Ovary (tissue), 9 donors: ENCODE data around the gene HOXA11. TPM values are rescaled to one million over a fixed set of nuclear protein-coding genes. Genes with fewer than 3 reads are reported as not detected.

Experiments used
- DNase-seq, 5 donors: peaks; one replicate each; pipeline ENCODE4 v3.0.0-alpha.2; 2019 to 2020
- H3K27ac ChIP-seq, 2 donors: fragments of 200-600 bp; one replicate each; pipeline versions ENCODE4 v1.5.1 to v1.8.0; 2019 to 2022
- H3K27me3 ChIP-seq: fragments of 200-600 bp; one replicate; pipeline ENCODE4 v1.8.0; 2022
- H3K36me3 ChIP-seq: fragments of 200-600 bp; sonication (generic); one replicate; pipeline ENCODE4 v1.5.1; 2019
- H3K4me1 ChIP-seq: one replicate; pipeline ENCODE4 v1.8.1; 2013; ENCODE audit warnings: mild to moderate bottlenecking, moderate library complexity; ENCODE audit not compliant: insufficient read depth
- H3K4me3 ChIP-seq: fragments of 200-600 bp; sonication (generic); one replicate; pipeline ENCODE4 v1.5.1; 2017
- H3K9me3 ChIP-seq, 2 donors: fragments of 200-600 bp in 1 of 2; sonication (generic) in 1 of 2; one replicate each; pipeline versions ENCODE4 v1.5.1 to v1.8.1; 2013 to 2019; ENCODE audit warnings: mild to moderate bottlenecking in 1 of 2, moderate library complexity in 1 of 2
- CTCF ChIP-seq, 3 donors: fragments of 450-650 bp in 2 of 3; fragments of 200-600 bp in 1 of 3; IDR thresholded peaks; one replicate each; pipeline versions ENCODE4 v1.5.1 to v1.8.0; 2016 to 2022; ENCODE audit warnings: antibody characterized with exemption in 3 of 3, mild to moderate bottlenecking in 1 of 3
- EP300 ChIP-seq: sonication (generic); formaldehyde crosslinking; IDR thresholded peaks from one replicate; pipeline ENCODE4 v1.6.1; 2017; ENCODE audit warnings: antibody characterized with exemption
- POLR2A ChIP-seq: fragments of 450-650 bp; IDR thresholded peaks from one replicate; pipeline ENCODE4 v1.6.1; 2017; ENCODE audit warnings: antibody characterized with exemption, mild to moderate bottlenecking, moderate library complexity
- WGBS, 3 donors: extraction: QIAGEN DNeasy Blood & Tissue Kit in 1 of 3; methylation state at CpG; one replicate each; pipeline versions ENCODE4 v1.1.5 to v1.1.7; 2013 to 2017; 5-methylcytosine and 5-hydroxymethylcytosine counted together
- intact Hi-C, 4 donors: fragments of 100-400 bp; cut with DNase I; formaldehyde crosslinking; loops; one replicate each; pipeline versions ENCODE4 v1.11.0 to v1.15.1; 2022 to 2023
- polyA plus RNA-seq, 2 donors: library from polyadenylated mRNA; stranded (reverse); fragments of 200-250 nt in 1 of 2; fragments of 350-450 nt in 1 of 2; fragmentation: Illumina TruSeq in 1 of 2; extraction: RNeasy Lipid Tissue Mini Kit (QIAGEN cat#74804) in 1 of 2; gene quantifications; one replicate each; pipeline ENCODE4 v1.2.3, GENCODE V29; 2013 to 2014
- total RNA-seq, 7 donors: library from RNA; depleted of rRNA in 2 of 7; stranded (reverse); fragments of >200 nt in 2 of 7; fragmentation: NEBNext Ultra II Directional in 3 of 7; extraction: Animal tissue kit (Norgen Biotek cat#: 25700) in 3 of 7; gene quantifications; one replicate each; pipeline versions ENCODE4 v1.1.0 to v1.2.4, GENCODE V29; 2016 to 2023
- donor health status: DM: no; HTN: no; CAD: no; lungs with moderate emphysema.
- donor health status: DM: no; HTN: no; CAD: no.
- donor health status: Bipolar disorder and iron deficiency.
- donor health status: DM: yes; HTN: yes; CAD: no.
- donor health status: DM: no; HTN: no; CAD: no.
- donor health status: DM: yes; HTN: yes; CAD: no.

Gene HOXA11
- total and polyA plus RNA-seq, 9 donors: 0.11 to 2.0 (median 0.91) TPM; not detected in 3

- no peak for TF ChIP-seq EP300
- no peak for TF ChIP-seq CTCF (IDR thresholded peaks at IDR 0.05)
- no peak for TF ChIP-seq POLR2A
- WGBS, 3 donors: 32 to 52% (median 36%) methylated on average over 51 to 53 of the region's 53 CpGs
- Histone ChIP-seq H3K36me3 (no peaks in the 10 kb centered on the region), H3K4me3 (peak overlapping the region; percentile 24), H3K27ac (no peak overlapping the region), H3K27me3 (no peaks in the 10 kb centered on the region), H3K9me3 (no peaks in the 10 kb centered on the region), H3K4me1 (peaks cover 1% of the 10 kb centered on the region)
- intact Hi-C loops: loop anchor here in 3 of 4 donors (5.0 kb wide), 2 partner anchors 282 to 287 kb away; no protein-coding TSS in a partner anchor
- no peak for DNase-seq
Measured at GRCh38 chr7:27139334-27140125, 45.5 kb downstream of the HOXA11 start.

- 65 to 87% (median 68%) methylated on average over 11 of the region's 11 CpGs for WGBS, 3 donors
- no peaks in the 10 kb centered on the region for H3K36me3 ChIP-seq
- no peak for DNase-seq
- peaks cover 1% of the 10 kb centered on the region for H3K4me1 ChIP-seq
- no peaks in the 10 kb centered on the region for H3K27me3 ChIP-seq
- peak overlapping the region; percentile 24 for H3K4me3 ChIP-seq
- TF ChIP-seq EP300 (no peak), POLR2A (no peak), CTCF (IDR thresholded peaks at IDR 0.05) (no peak)
- no peaks in the 10 kb centered on the region for H3K9me3 ChIP-seq
- intact Hi-C loops: no loop called here
- no peak overlapping the region for H3K27ac ChIP-seq
Measured at GRCh38 chr7:27138985-27139333, 46.1 kb downstream of the HOXA11 start.

GRCh38 chr7:27138472-27138871, 46.6 kb downstream of the HOXA11 start:
- no peaks in the 10 kb centered on the region for H3K4me1 ChIP-seq
- no peak overlapping the region for H3K4me3 ChIP-seq
- no peaks in the 10 kb centered on the region for H3K36me3 ChIP-seq
- 95 to 97% (median 95%) methylated on average over 1 of the region's 1 CpG for WGBS, 3 donors
- intact Hi-C loops: no loop called here
- DNase-seq: no peak
- H3K27ac ChIP-seq: no peak overlapping the region
- no peak for TF ChIP-seq EP300
- no peak for TF ChIP-seq CTCF (IDR thresholded peaks at IDR 0.05)
- no peak for TF ChIP-seq POLR2A
- no peaks in the 10 kb centered on the region for H3K27me3 ChIP-seq
- no peaks in the 10 kb centered on the region for H3K9me3 ChIP-seq

- Histone ChIP-seq H3K4me1 (no peaks in the 10 kb centered on the region), H3K36me3 (no peaks in the 10 kb centered on the region), H3K27ac (no peak overlapping the region), H3K9me3 (no peaks in the 10 kb centered on the region), H3K4me3 (no peak overlapping the region), H3K27me3 (no peaks in the 10 kb centered on the region)
- DNase-seq: no peak
- WGBS, 3 donors: 82 to 89% (median 85%) methylated on average over 2 of the region's 2 CpGs
- TF ChIP-seq EP300 (no peak), POLR2A (no peak), CTCF (IDR thresholded peaks at IDR 0.05) (no peak)
- intact Hi-C loops: no loop called here
Measured at GRCh38 chr7:27137640-27138315, 47.3 kb downstream of the HOXA11 start.
